Loucy (cell line): ENCODE data around the gene BCL2L12.

ENCODE experiments used
- H2AFZ ChIP-seq: fragments of 200-600 bp; sonication (generic); 2 replicates; pipeline ENCODE4 v1.6.0; 2016; ENCODE audit warnings: antibody characterized with exemption, mild to moderate bottlenecking, low read length, moderate library complexity
- H3F3A ChIP-seq: fragments of 200-600 bp; 2 replicates; pipeline ENCODE4 v1.6.0; 2016; ENCODE audit warnings: antibody characterized with exemption, low read depth, mild to moderate bottlenecking
- H3K27me3 ChIP-seq: fragments of 200-600 bp; sonication (generic); 2 replicates; pipeline ENCODE4 v1.6.1; 2014; ENCODE audit warnings: low read length, mild to moderate bottlenecking; ENCODE audit not compliant: insufficient read depth, poor library complexity, severe bottlenecking
- H3K36me3 ChIP-seq: fragments of 200-600 bp; sonication (generic); 2 replicates; pipeline ENCODE4 v1.6.1; 2016; ENCODE audit warnings: low read length; ENCODE audit not compliant: insufficient read depth
- H3K4me1 ChIP-seq: fragments of 200-600 bp; sonication (generic); 2 replicates; pipeline ENCODE4 v1.5.1; 2014; ENCODE audit warnings: low read length, mild to moderate bottlenecking; ENCODE audit not compliant: insufficient read depth, poor library complexity, severe bottlenecking
- H3K4me2 ChIP-seq: fragments of 200-600 bp; sonication (generic); 2 replicates; pipeline ENCODE4 v1.6.0; 2014; ENCODE audit warnings: antibody characterized with exemption, low read length, low read depth, mild to moderate bottlenecking; ENCODE audit not compliant: poor library complexity, severe bottlenecking
- H3K4me3 ChIP-seq: fragments of 200-600 bp; sonication (generic); 2 replicates; pipeline ENCODE4 v1.5.1; 2014; ENCODE audit warnings: low read length, mild to moderate bottlenecking, mixed read lengths; ENCODE audit not compliant: poor library complexity, severe bottlenecking
- H3K79me2 ChIP-seq: fragments of 200-600 bp; sonication (generic); 2 replicates; pipeline ENCODE4 v1.6.1; 2014; ENCODE audit warnings: low read length; ENCODE audit not compliant: insufficient read depth
- H3K9ac ChIP-seq: fragments of 200-600 bp; sonication (generic); 2 replicates; pipeline ENCODE4 v1.6.0; 2014; ENCODE audit warnings: mild to moderate bottlenecking, low read depth, low read length, moderate library complexity; ENCODE audit not compliant: poor library complexity, severe bottlenecking
- H3K9me2 ChIP-seq: fragments of 200-600 bp; sonication (generic); replicated peaks from 2 replicates; pipeline ENCODE4 v1.6.1; 2016; ENCODE audit warnings: low read depth, low read length, mixed read lengths
- H3K9me3 ChIP-seq: fragments of 200-600 bp; sonication (generic); 2 replicates; pipeline ENCODE4 v1.6.1; 2014; ENCODE audit warnings: mild to moderate bottlenecking, antibody characterized with exemption, low read length, low read depth; ENCODE audit not compliant: insufficient read depth
- H4K20me1 ChIP-seq: fragments of 200-600 bp; sonication (generic); 2 replicates; pipeline ENCODE4 v1.6.0; 2014; ENCODE audit warnings: antibody characterized with exemption, low read length, mild to moderate bottlenecking; ENCODE audit not compliant: insufficient read depth, poor library complexity, severe bottlenecking
- EZH2phosphoT487 ChIP-seq: fragments of 200-600 bp; IDR thresholded peaks from 2 replicates; pipeline ENCODE4 v1.6.1; 2018; ENCODE audit warnings: antibody characterized with exemption, mild to moderate bottlenecking, moderate library complexity, borderline replicate concordance
- TF ChIP-seq, protein P1 (sequence below): fragments of 200-600 bp; sonication (generic); conservative IDR thresholded peaks from 2 replicates; pipeline ENCODE4 v1.5.1; 2014; ENCODE audit warnings: mild to moderate bottlenecking, antibody characterized with exemption, low read length

The BCL2L12 gene

DNA sequence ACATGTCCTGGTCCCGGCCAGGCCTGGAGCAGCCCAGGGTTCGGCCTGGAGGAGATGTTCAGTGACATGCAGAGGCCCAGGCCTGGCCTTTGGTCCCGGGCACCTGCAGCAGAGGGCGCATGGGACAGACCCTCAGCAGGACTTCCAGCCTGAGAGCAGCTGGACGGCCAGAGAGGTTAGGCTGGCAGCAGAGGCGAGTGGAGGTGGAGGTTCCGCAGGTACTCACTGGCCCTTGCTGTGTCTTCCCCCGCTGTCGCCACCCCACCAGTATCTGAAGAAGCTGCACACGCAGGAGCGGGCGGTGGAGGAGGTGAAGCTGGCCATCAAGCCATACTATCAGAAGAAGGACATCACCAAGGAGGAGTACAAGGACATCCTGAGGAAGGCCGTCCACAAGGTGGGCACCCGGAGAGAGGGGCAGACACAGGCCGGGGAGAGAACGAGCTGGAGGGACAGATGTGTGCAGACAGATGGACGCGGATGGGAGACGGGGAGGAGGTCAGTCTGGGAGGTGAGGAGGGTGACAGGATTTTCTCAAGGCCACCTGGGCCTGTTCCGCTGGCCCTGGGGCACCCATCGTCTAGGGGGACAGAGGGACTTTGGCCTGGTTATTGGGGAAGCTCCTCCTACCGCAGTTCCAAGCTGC, 8.1 kb upstream of the BCL2L12 start:
- Histone ChIP-seq H3F3A (no peaks in the 10 kb centered on the region), H2AFZ (no peak overlapping the region), H3K4me1 (no peaks in the 10 kb centered on the region), H3K36me3 (peaks cover 67% of the 10 kb centered on the region; the same call in 1 of the 2 replicates), H3K9me2 (no peaks in the 10 kb centered on the region), H3K27me3 (no peaks in the 10 kb centered on the region), H3K9me3 (no peaks in the 10 kb centered on the region), H3K79me2 (peaks cover under 1% of the 10 kb centered on the region; the same call in 1 of the 2 replicates), H3K4me3 (no peak overlapping the region), H4K20me1 (no peaks in the 10 kb centered on the region), H3K4me2 (no peak overlapping the region), H3K9ac (no peak overlapping the region)
- TF ChIP-seq, protein P1, sequence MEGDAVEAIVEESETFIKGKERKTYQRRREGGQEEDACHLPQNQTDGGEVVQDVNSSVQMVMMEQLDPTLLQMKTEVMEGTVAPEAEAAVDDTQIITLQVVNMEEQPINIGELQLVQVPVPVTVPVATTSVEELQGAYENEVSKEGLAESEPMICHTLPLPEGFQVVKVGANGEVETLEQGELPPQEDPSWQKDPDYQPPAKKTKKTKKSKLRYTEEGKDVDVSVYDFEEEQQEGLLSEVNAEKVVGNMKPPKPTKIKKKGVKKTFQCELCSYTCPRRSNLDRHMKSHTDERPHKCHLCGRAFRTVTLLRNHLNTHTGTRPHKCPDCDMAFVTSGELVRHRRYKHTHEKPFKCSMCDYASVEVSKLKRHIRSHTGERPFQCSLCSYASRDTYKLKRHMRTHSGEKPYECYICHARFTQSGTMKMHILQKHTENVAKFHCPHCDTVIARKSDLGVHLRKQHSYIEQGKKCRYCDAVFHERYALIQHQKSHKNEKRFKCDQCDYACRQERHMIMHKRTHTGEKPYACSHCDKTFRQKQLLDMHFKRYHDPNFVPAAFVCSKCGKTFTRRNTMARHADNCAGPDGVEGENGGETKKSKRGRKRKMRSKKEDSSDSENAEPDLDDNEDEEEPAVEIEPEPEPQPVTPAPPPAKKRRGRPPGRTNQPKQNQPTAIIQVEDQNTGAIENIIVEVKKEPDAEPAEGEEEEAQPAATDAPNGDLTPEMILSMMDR: no peak
- no peak for TF ChIP-seq EZH2phosphoT487

DNA sequence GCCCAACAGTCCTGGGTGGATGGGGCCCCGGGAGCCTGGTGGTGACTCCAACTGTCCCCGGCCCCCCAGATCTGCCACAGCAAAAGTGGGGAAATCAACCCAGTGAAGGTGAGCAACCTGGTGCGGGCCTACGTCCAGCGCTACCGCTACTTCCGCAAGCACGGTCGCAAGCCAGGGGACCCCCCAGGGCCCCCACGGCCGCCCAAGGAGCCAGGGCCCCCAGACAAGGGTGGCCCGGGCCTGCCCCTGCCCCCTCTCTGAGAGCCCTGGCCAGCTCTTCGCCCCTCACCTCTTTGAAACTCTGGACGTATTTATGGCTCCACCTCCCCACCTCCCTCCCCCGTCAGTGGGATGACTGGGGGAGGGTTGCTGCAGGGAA, 7.6 kb upstream of the BCL2L12 start:
- H3K9me2 ChIP-seq: no peaks in the 10 kb centered on the region
- no peaks in the 10 kb centered on the region for H3K9me3 ChIP-seq
- peaks cover 6% of the 10 kb centered on the region; the same call in 1 of the 2 replicates for H3K79me2 ChIP-seq
- no peak overlapping the region for H3K9ac ChIP-seq
- H2AFZ ChIP-seq: no peak overlapping the region
- no peaks in the 10 kb centered on the region for H3K4me1 ChIP-seq
- no peaks in the 10 kb centered on the region for H3K27me3 ChIP-seq
- no peak overlapping the region for H3K4me3 ChIP-seq
- TF ChIP-seq EZH2phosphoT487: no peak
- TF ChIP-seq, protein P1: no peak
- H3K4me2 ChIP-seq: no peak overlapping the region
- peaks cover 67% of the 10 kb centered on the region; the same call in 1 of the 2 replicates for H3K36me3 ChIP-seq
- H3F3A ChIP-seq: no peaks in the 10 kb centered on the region
- peaks cover under 1% of the 10 kb centered on the region for H4K20me1 ChIP-seq

DNA sequence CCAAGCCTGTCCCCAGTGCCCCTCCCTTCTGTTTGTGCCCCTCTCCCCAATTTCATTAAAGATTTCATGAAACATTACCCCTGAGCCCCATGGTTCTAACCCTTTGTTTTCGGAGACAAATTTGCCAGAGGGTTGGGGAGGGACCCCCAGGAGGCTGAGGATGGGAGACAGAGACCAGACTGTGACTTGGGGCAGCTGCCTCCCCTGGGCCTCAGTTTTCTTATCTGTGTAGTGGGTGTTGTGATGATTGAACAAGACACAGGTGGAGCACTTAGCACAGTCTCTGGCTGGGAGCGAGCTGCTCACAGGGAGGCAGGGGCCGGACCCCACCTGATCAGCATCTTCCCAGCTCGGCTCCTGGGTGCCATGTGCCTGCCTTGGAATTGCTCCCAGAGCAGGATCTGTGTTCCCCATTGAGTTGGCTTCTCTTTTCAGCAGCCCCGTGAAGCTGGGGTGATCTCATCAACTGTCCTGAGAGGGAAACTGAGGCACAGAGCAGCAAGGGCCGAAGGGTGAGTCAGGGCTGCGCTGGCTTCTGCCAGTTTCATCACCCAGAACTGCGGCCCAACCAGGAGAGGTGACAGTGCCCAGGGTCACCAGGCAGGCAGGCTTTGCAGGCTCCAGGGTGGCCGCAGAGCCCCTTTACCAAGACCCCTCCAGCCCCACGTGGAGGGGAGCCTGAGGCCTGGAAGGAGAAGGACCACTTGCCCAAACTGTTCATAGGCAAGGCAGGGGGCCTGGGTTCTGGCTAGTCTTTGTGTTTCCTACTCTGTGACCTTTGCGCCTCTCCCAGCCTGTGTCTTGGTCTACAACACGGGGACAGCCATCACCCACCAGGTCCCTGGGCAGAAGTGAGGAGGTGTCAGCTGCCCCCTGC, 6.9 kb upstream of the BCL2L12 start:
- H2AFZ ChIP-seq: no peak overlapping the region
- no peak overlapping the region for H3K4me2 ChIP-seq
- no peak overlapping the region for H3K4me3 ChIP-seq
- H3K27me3 ChIP-seq: no peaks in the 10 kb centered on the region
- H3K79me2 ChIP-seq: peaks cover 13% of the 10 kb centered on the region; the same call in 1 of the 2 replicates
- no peaks in the 10 kb centered on the region for H3K9me2 ChIP-seq
- H4K20me1 ChIP-seq: peaks cover 5% of the 10 kb centered on the region
- H3K9me3 ChIP-seq: no peaks in the 10 kb centered on the region
- no peak for TF ChIP-seq EZH2phosphoT487
- TF ChIP-seq, protein P1: no peak
- H3F3A ChIP-seq: no peaks in the 10 kb centered on the region
- peaks cover 60% of the 10 kb centered on the region; the same call in 1 of the 2 replicates for H3K36me3 ChIP-seq
- H3K9ac ChIP-seq: no peak overlapping the region
- peaks cover under 1% of the 10 kb centered on the region for H3K4me1 ChIP-seq
